Endothelial cell of umbilical vein (primary cell): ENCODE data around the gene GNAQ. TPM values are rescaled to one million over a fixed set of nuclear protein-coding genes. Genes with fewer than 3 reads are reported as not detected.
A peak's percentile ranks its signal among the peaks of the same experiment; 100 is the strongest.

Experiments
- BruUV-seq: library from RNA; stranded (reverse); fragments of 400-500 nt; replicated peaks from 2 replicates; lab custom pipeline; 2021; lab: Mats Ljungman, UMichigan
- CTCF ChIA-PET: fragments of 300-600, 350-600 bp; sonication (Branson Sonifier 250); formaldehyde crosslinking; loops from one replicate; lab custom pipeline; 2021; ENCODE audit warnings: antibody characterized with exemption, inconsistent platforms; lab: Charles Lee
- POLR2A ChIA-PET: fragments of 300-600, 350-600 bp; sonication (Branson Sonifier 250); formaldehyde crosslinking; loops from one replicate; lab custom pipeline; 2021; ENCODE audit warnings: antibody characterized with exemption, inconsistent platforms; lab: Charles Lee
- DNase-seq: peaks from one replicate; pipeline ENCODE4 v3.0.0-alpha.2; 2011; ENCODE audit warnings: low read depth, low spot score
- FAIRE-seq: peaks from 2 replicates; lab custom pipeline; 2011; peaks lifted over from hg19 to GRCh38; lab: Jason Lieb, UNC
- H2AFZ ChIP-seq: 2 replicates; pipeline ENCODE4 v1.6.0; 2012; ENCODE audit warnings: low read depth, low read length, control low read depth, inconsistent platforms
- H3K27ac ChIP-seq: 2 replicates; pipeline ENCODE4 v1.5.1; 2011; ENCODE audit warnings: low read depth, mild to moderate bottlenecking, control low read depth, low read length, moderate library complexity; ENCODE audit not compliant: insufficient read depth
- H3K27me3 ChIP-seq, 2 experiments: 2 replicates each; pipeline versions ENCODE4 v1.6.0 to v1.6.1; 2011; ENCODE audit warnings: low read length in 2 of 2, mixed read lengths in 1 of 2; ENCODE audit not compliant: control insufficient read depth in 2 of 2, insufficient read depth in 2 of 2
- H3K36me3 ChIP-seq, 2 experiments: 2 replicates in 1 of 2; 3 replicates in 1 of 2; pipeline ENCODE4 v1.5.1; 2011; ENCODE audit warnings: low read length in 2 of 2, mild to moderate bottlenecking in 1 of 2, moderate library complexity in 1 of 2; ENCODE audit not compliant: control insufficient read depth in 2 of 2, insufficient read depth in 2 of 2; ENCODE audit errors: extremely low read depth in 1 of 2
- H3K4me1 ChIP-seq: 3 replicates; pipeline ENCODE4 v1.5.1; 2011; ENCODE audit warnings: mild to moderate bottlenecking, low read length; ENCODE audit not compliant: control insufficient read depth, insufficient read depth; ENCODE audit errors: extremely low read depth
- H3K4me2 ChIP-seq: 2 replicates; pipeline ENCODE4 v1.6.1; 2011; ENCODE audit warnings: low read length, control low read depth, mixed read lengths; ENCODE audit not compliant: insufficient read depth
- H3K4me3 ChIP-seq, 3 experiments: fragments of 200-600 bp in 1 of 3; sonication (generic), shearing (Covaris generic) in 1 of 3; replicated peaks in 1 of 3; 2 replicates each; pipeline ENCODE4 v1.5.1; 2011 to 2016; ENCODE audit warnings: control low read depth in 3 of 3, low read length in 3 of 3, mild to moderate bottlenecking in 2 of 3, inconsistent platforms in 1 of 3, low read depth in 1 of 3, moderate library complexity in 1 of 3; ENCODE audit not compliant: insufficient read depth in 1 of 3
- H3K79me2 ChIP-seq: 2 replicates; pipeline ENCODE4 v1.6.0; 2012; ENCODE audit warnings: low read length, inconsistent platforms; ENCODE audit not compliant: control insufficient read depth, insufficient read depth
- H3K9ac ChIP-seq: replicated peaks from 2 replicates; pipeline ENCODE3; 2011; ENCODE audit warnings: low read length, control low read depth; ENCODE audit not compliant: insufficient read depth; ENCODE audit errors: extremely low read depth
- H3K9me1 ChIP-seq: replicated peaks from 3 replicates; pipeline ENCODE4 v1.6.0; 2011; ENCODE audit warnings: mild to moderate bottlenecking, low read length; ENCODE audit not compliant: control insufficient read depth, insufficient read depth; ENCODE audit errors: extremely low read depth
- H3K9me3 ChIP-seq: replicated peaks from 2 replicates; pipeline ENCODE4 v1.5.1; 2012; ENCODE audit warnings: low read length, inconsistent platforms; ENCODE audit not compliant: control insufficient read depth, insufficient read depth
- H4K20me1 ChIP-seq: replicated peaks from 2 replicates; pipeline ENCODE3; 2011; ENCODE audit warnings: mild to moderate bottlenecking, low read length; ENCODE audit not compliant: control insufficient read depth, insufficient read depth; ENCODE audit errors: extremely low read depth
- CTCF ChIP-seq, 2 donors: IDR thresholded peaks; 1 replicate in 1 of 2; 2 replicates in 1 of 2; pipeline ENCODE4 v1.5.1; 2011; ENCODE audit warnings: low read length in 2 of 2, mild to moderate bottlenecking in 2 of 2, moderate library complexity in 2 of 2, control low read depth in 1 of 2, inconsistent platforms in 1 of 2, low read depth in 1 of 2; ENCODE audit not compliant: insufficient read depth in 1 of 2; ENCODE audit errors: extremely low read depth in 1 of 2
- EZH2 ChIP-seq: IDR thresholded peaks from 2 replicates; pipeline ENCODE4 v1.6.1; 2012; ENCODE audit warnings: borderline replicate concordance, low read depth, mild to moderate bottlenecking, moderate library complexity, low read length, inconsistent platforms; ENCODE audit not compliant: severe bottlenecking
- FOS ChIP-seq: IDR thresholded peaks from 2 replicates; pipeline ENCODE4 v1.6.1; 2011; ENCODE audit warnings: mild to moderate bottlenecking, low read length, moderate library complexity, borderline replicate concordance; ENCODE audit not compliant: insufficient read depth
- GATA2 ChIP-seq: IDR thresholded peaks from 2 replicates; pipeline ENCODE4 v1.7.0; 2011; ENCODE audit warnings: low read depth, mild to moderate bottlenecking, moderate library complexity, mixed read lengths, low read length; ENCODE audit not compliant: insufficient read length, insufficient read depth
- JUN ChIP-seq: IDR thresholded peaks from 2 replicates; pipeline ENCODE4 v1.6.1; 2011; ENCODE audit warnings: borderline replicate concordance, low read depth; ENCODE audit not compliant: insufficient read length, insufficient read depth
- MAX ChIP-seq: IDR thresholded peaks from 2 replicates; pipeline ENCODE4 v1.6.1; 2011; ENCODE audit not compliant: insufficient read depth, insufficient read length
- MYC ChIP-seq: IDR thresholded peaks from one replicate; pipeline ENCODE4 v1.6.1; 2011; ENCODE audit warnings: mild to moderate bottlenecking, low read depth, low read length
- POLR2A ChIP-seq: IDR thresholded peaks from 2 replicates; pipeline ENCODE4 v1.6.1; 2012; ENCODE audit warnings: low read depth, mild to moderate bottlenecking, control low read depth, low read length
- POLR2AphosphoS5 ChIP-seq: IDR thresholded peaks from 2 replicates; pipeline ENCODE4 v1.6.1; 2012; ENCODE audit warnings: low read depth, mild to moderate bottlenecking, control low read depth, low read length, moderate library complexity; ENCODE audit not compliant: insufficient read depth
- dilution Hi-C: fragments of 300-500 bp; cut with MboI; formaldehyde crosslinking; loops from one replicate; pipeline ENCODE4 v1.15.0; 2019; ENCODE audit warnings: low sequenced_read_pairs; ENCODE audit not compliant: extremely low pct_ligation_motif_present
- intact Hi-C: fragments of 100-400 bp; cut with micrococcal nuclease; formaldehyde crosslinking; loops from one replicate; pipeline ENCODE4 v1.10.0; 2022
- polyA plus RNA-seq, 4 experiments: library from polyadenylated mRNA; depleted of rRNA in 3 of 4; stranded (reverse) in 3 of 4; unstranded in 1 of 4; fragments of >200 nt; gene quantifications; 2 replicates each; pipeline versions ENCODE4 v1.2.1 to v1.2.3, GENCODE V29; 2011 to 2012; ENCODE audit warnings: missing spikeins in 1 of 4
- total RNA-seq: library from RNA; stranded (reverse); gene quantifications from 2 replicates; pipeline ENCODE4 v1.2.3, GENCODE V29; 2021

GNAQ gene
- total and polyA plus RNA-seq, 2 donors (not counting 3 experiments of a cell fraction or from before 2014, with no cell fraction given): 26.1 to 67.3 TPM

- peaks cover 45% of the 10 kb centered on the region for H3K4me1 ChIP-seq
- CTCF ChIA-PET: interaction anchor here (0.7 to 3.7 kb wide), 11 partner anchors 10 to 382 kb away, joined by 3 to 48 read pairs (median 4); no protein-coding TSS in a partner anchor
- no TSS peak for BruUV-seq
- H3K9me3 ChIP-seq: no peaks in the 10 kb centered on the region
- no peaks in the 10 kb centered on the region for H3K9me1 ChIP-seq
- H4K20me1 ChIP-seq: no peaks in the 10 kb centered on the region
- no peak overlapping the region for H3K9ac ChIP-seq
- no peak for TF ChIP-seq POLR2AphosphoS5
- POLR2A ChIA-PET: no interaction called here
- intact Hi-C loops (no loop called here), dilution Hi-C loops (no loop called here)
- DNase-seq (no peak), FAIRE-seq (no peak)
- H3K36me3 ChIP-seq: no peaks in the 10 kb centered on the region
- H3K27me3 ChIP-seq: no peaks in the 10 kb centered on the region
- H3K27ac ChIP-seq: peak overlapping the region; percentile 59
- H3K79me2 ChIP-seq: peaks cover 20% of the 10 kb centered on the region
- H3K4me2 ChIP-seq: no peak overlapping the region
- no peak overlapping the region for H3K4me3 ChIP-seq
- H2AFZ ChIP-seq: no peak overlapping the region
Measured at GRCh38 chr9:77838986-77839385, 192.6 kb downstream of the GNAQ start.

GRCh38 chr9:77834898-77835488 lies 196.6 kb downstream of the GNAQ start:
- Histone ChIP-seq H3K9ac (no peak overlapping the region), H3K27me3 (no peaks in the 10 kb centered on the region), H4K20me1 (no peaks in the 10 kb centered on the region), H3K4me2 (no peak overlapping the region), H3K4me3 (no peak overlapping the region), H3K4me1 (peaks cover 13% of the 10 kb centered on the region), H3K79me2 (peaks cover 11% of the 10 kb centered on the region), H3K36me3 (no peaks in the 10 kb centered on the region), H2AFZ (no peak overlapping the region), H3K9me3 (no peaks in the 10 kb centered on the region), H3K9me1 (no peaks in the 10 kb centered on the region), H3K27ac (no peak overlapping the region)
- DNase-seq: no peak
- FAIRE-seq: no peak
- ChIA-PET POLR2A (no interaction called here), CTCF (interaction anchor here (0.8 to 0.9 kb wide), 2 partner anchors 9 to 69 kb away, joined by 3 read pairs; no protein-coding TSS in a partner anchor)
- no peak for TF ChIP-seq MAX
- no peak for TF ChIP-seq CTCF (IDR thresholded peaks at IDR 0.05; ENCODE audit: extremely low read depth in 1 of 2, insufficient read depth in 1 of 2, low read depth in 1 of 2, low read length in 2 of 2)
- TF ChIP-seq EZH2: no peak
- no peak for TF ChIP-seq JUN
- no peak for TF ChIP-seq GATA2
- no peak for TF ChIP-seq MYC
- TF ChIP-seq POLR2A: no peak
- TF ChIP-seq FOS: no peak
- TF ChIP-seq POLR2AphosphoS5: no peak
- no TSS peak for BruUV-seq
- dilution Hi-C loops (no loop called here), intact Hi-C loops (no loop called here)
